ENCODE measurements around the gene MALSU1.

Gene MALSU1

DNA sequence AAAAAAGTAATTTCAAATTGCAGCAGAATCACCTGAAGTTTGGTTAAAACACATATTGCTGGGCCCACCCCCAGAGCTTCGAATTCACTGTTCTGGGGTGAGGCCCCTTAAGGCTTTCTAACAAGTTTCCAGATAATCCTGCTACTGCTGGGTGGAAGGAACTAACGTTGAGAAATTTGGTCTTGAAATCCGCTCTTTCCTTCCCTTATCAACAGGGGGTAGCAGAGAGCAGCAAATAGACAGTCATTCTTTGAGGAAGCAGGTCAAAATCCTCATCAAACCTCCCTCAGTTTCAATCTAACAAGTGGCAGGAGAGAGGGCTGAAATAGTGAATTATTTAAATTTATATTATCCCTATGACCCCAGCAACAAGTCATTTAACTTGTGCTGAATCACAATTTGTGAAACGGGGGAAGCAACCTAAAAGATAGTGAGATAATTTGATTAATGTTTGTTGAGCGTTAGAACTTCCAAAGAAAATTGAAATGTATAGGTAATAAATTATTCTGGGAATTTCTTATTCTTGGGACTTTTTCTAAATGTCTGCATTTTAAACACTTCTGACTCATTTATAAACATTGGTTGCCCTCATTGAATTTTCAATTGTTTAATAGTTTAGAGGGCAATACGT, 21.7 kb upstream of the MALSU1 start:
- H3K27me3 ChIP-seq (ENCODE audit: insufficient read depth, low read depth): no peaks in the 10 kb centered on the region
- no peaks in the 10 kb centered on the region for H3K36me3 ChIP-seq (ENCODE audit: insufficient read depth)
- peaks cover 25% of the 10 kb centered on the region for H3K4me1 ChIP-seq (ENCODE audit: low read depth, poor library complexity, severe bottlenecking)
- H3K27ac ChIP-seq: no peak overlapping the region; the same call in 1 of the 2 replicates
- H2AFZ ChIP-seq (ENCODE audit: low read depth): no peak overlapping the region
- no peak overlapping the region for H3K4me3 ChIP-seq (IDR thresholded peaks at IDR 0.05; ENCODE audit: insufficient read depth, low read depth, low read length)
- no peaks in the 10 kb centered on the region for H4K20me1 ChIP-seq (ENCODE audit: insufficient read depth)
- no peak overlapping the region for H3K4me2 ChIP-seq
- H3K9ac ChIP-seq: no peak overlapping the region
- peaks cover 7% of the 10 kb centered on the region; the same call in 1 of the 2 replicates for H3K79me2 ChIP-seq (ENCODE audit: insufficient read depth, low read depth)
- TF ChIP-seq, protein P1, sequence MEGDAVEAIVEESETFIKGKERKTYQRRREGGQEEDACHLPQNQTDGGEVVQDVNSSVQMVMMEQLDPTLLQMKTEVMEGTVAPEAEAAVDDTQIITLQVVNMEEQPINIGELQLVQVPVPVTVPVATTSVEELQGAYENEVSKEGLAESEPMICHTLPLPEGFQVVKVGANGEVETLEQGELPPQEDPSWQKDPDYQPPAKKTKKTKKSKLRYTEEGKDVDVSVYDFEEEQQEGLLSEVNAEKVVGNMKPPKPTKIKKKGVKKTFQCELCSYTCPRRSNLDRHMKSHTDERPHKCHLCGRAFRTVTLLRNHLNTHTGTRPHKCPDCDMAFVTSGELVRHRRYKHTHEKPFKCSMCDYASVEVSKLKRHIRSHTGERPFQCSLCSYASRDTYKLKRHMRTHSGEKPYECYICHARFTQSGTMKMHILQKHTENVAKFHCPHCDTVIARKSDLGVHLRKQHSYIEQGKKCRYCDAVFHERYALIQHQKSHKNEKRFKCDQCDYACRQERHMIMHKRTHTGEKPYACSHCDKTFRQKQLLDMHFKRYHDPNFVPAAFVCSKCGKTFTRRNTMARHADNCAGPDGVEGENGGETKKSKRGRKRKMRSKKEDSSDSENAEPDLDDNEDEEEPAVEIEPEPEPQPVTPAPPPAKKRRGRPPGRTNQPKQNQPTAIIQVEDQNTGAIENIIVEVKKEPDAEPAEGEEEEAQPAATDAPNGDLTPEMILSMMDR (conservative IDR thresholded peaks at IDR 0.05; ENCODE audit: low read depth, low read length): peak; percentile 86

DNA sequence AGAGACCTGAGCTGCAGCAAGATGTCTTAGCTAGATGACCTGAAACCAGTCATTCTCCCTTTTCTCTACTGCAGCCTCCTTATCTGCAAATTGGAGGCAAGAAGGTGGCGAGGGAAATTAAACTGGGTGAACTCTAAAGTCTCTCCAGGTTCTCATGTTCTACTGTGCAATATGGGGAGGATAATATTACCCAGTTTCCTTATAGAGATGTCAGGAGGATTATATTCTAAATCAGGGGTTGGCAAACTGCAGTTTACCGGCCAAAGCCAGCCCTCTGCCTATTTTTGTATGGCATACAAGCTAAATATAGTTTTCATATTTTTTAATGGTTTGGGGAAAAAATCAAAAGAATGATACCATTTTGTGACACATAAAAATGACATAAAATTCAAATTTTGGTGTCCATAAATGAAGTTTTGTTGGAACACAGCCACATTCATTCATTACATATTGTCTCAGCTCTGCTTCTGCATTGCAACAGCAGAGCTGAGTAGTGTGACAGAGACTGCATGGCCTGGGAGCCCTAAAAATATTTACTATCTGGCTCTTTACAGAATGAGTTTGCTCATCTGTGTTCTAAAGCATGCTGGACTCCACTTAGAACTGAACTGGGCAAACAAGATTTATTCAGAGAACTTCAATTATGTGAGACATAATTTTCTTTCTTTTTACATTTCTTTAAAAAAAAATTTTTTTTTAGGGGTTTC, 19.2 kb upstream of the MALSU1 start:
- no peak overlapping the region for H3K4me2 ChIP-seq
- TF ChIP-seq, protein P1 (conservative IDR thresholded peaks at IDR 0.05; ENCODE audit: low read depth, low read length): no peak
- H3K27ac ChIP-seq: no peak overlapping the region
- H3K27me3 ChIP-seq (ENCODE audit: insufficient read depth, low read depth): no peaks in the 10 kb centered on the region
- H3K4me3 ChIP-seq (IDR thresholded peaks at IDR 0.05; ENCODE audit: insufficient read depth, low read depth, low read length): no peak overlapping the region
- H3K9ac ChIP-seq: no peak overlapping the region
- H3K36me3 ChIP-seq (ENCODE audit: insufficient read depth): no peaks in the 10 kb centered on the region
- H2AFZ ChIP-seq (ENCODE audit: low read depth): no peak overlapping the region
- peaks cover 12% of the 10 kb centered on the region for H3K4me1 ChIP-seq (ENCODE audit: low read depth, poor library complexity, severe bottlenecking)
- no peaks in the 10 kb centered on the region for H4K20me1 ChIP-seq (ENCODE audit: insufficient read depth)
- no peaks in the 10 kb centered on the region for H3K79me2 ChIP-seq (ENCODE audit: insufficient read depth, low read depth)

DNA sequence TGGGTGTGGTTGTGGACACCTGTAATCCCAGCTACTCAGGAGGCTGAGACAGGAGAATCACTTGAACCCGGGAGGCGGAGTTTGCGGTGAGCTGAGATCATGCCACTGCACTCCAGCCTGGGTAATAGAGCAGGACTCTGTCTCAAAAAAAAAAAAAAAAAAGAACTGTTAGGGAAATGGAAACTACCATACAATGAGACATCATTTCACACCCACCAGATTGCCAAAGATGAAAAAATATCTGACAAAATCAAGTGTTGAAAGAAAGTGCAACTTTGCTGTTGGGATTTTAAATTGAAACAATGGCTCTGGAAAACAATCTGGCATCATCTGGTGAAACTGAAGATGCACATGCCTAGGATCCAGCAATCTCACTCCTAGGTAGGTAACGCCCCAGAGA, 16.1 kb upstream of the MALSU1 start:
- Histone ChIP-seq H3K36me3 (ENCODE audit: insufficient read depth) (no peaks in the 10 kb centered on the region), H3K4me2 (no peak overlapping the region), H3K27me3 (ENCODE audit: insufficient read depth, low read depth) (no peaks in the 10 kb centered on the region), H3K4me3 (IDR thresholded peaks at IDR 0.05; ENCODE audit: insufficient read depth, low read depth, low read length) (no peak overlapping the region), H3K27ac (no peak overlapping the region), H3K79me2 (ENCODE audit: insufficient read depth, low read depth) (no peaks in the 10 kb centered on the region), H4K20me1 (ENCODE audit: insufficient read depth) (no peaks in the 10 kb centered on the region), H3K9ac (no peak overlapping the region), H2AFZ (ENCODE audit: low read depth) (no peak overlapping the region), H3K4me1 (ENCODE audit: low read depth, poor library complexity, severe bottlenecking) (peaks cover 13% of the 10 kb centered on the region)
- TF ChIP-seq, protein P1 (conservative IDR thresholded peaks at IDR 0.05; ENCODE audit: low read depth, low read length): no peak

DNA sequence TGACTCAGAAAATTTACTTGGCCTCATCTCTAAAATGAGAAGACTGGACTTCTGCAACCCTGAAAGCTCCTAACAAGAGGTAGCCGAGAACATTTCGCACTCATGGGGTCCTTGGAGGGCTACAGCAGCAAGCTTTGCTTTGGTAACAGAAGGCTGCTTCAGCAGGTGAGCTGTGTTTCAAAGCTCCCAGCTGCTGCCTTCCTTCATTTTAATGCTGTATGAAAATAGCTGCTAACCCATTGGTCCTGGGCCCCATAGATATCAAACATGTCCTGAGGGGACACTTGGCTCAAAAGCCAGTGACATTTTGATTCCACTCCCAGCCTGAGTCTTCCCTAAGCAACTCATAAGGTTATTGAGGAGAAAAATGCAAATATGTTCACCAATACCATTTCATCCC, 14.3 kb upstream of the MALSU1 start:
- H2AFZ ChIP-seq (ENCODE audit: low read depth): no peak overlapping the region
- TF ChIP-seq, protein P1 (conservative IDR thresholded peaks at IDR 0.05; ENCODE audit: low read depth, low read length): no peak

More for the DNA sequence above, 14.3 kb upstream of the MALSU1 start:
- Histone ChIP-seq H3K27me3 (ENCODE audit: insufficient read depth, low read depth) (no peaks in the 10 kb centered on the region), H3K27ac (no peak overlapping the region), H3K79me2 (ENCODE audit: insufficient read depth, low read depth) (no peaks in the 10 kb centered on the region), H3K36me3 (ENCODE audit: insufficient read depth) (no peaks in the 10 kb centered on the region), H3K4me2 (no peak overlapping the region), H3K9ac (no peak overlapping the region), H3K4me3 (IDR thresholded peaks at IDR 0.05; ENCODE audit: insufficient read depth, low read depth, low read length) (no peak overlapping the region), H4K20me1 (ENCODE audit: insufficient read depth) (no peaks in the 10 kb centered on the region), H3K4me1 (ENCODE audit: low read depth, poor library complexity, severe bottlenecking) (peaks cover 13% of the 10 kb centered on the region)
